ENCODE measurements around the gene RAET1E. TPM values are rescaled to one million over a fixed set of nuclear protein-coding genes. Genes with fewer than 3 reads are reported as not detected.

The RAET1E gene
- total and polyA plus RNA-seq, 2 donors (not counting 1 experiment from before 2014, with no cell fraction given), result not detected

DNA sequence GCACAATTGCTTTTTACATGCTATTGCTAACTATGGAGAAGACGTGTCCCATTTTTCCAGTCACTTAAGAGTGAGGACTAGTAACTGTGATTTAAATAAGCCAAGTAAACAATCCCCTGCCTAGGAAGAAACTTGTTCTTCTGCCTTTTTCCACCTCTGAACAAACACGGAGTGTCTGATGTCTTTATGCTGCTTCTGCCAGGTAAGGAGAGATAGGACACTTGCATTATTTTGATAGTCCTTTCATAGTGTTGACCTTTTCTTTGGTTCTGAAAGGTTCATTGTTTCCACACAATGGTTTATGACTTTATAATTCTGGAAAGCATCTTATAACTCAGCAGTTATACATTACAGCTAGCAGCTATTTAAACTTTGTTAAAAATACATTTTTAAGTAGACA, 42.2 kb downstream of the RAET1E start:
- Histone ChIP-seq H3K9me3 (ENCODE audit: control extremely low read depth in 1 of 3, control insufficient read depth in 2 of 3, insufficient read depth in 1 of 3, low read length in 2 of 3) (peaks cover 0 to 2% (median 0%) of the 10 kb centered on the region in 3 donors), H4K20me1 (ENCODE audit: control insufficient read depth, insufficient read depth, low read length, poor library complexity, severe bottlenecking) (no peaks in the 10 kb centered on the region), H3K27ac (ENCODE audit: low read length in 2 of 2) (no peak overlapping the region), H3K4me1 (ENCODE audit: control insufficient read depth in 2 of 2, insufficient read depth in 2 of 2, low read length in 2 of 2) (peaks cover 18 to 24% of the 10 kb centered on the region in 2 donors), H3K79me2 (ENCODE audit: control insufficient read depth, insufficient read depth, low read length) (no peaks in the 10 kb centered on the region), H3K27me3 (replicated peaks in 1 of 4; ENCODE audit: control extremely low read depth in 1 of 4, control insufficient read depth in 3 of 4, insufficient read depth in 4 of 4, low read length in 3 of 4) (peaks cover 0 to 16% (median 6%) of the 10 kb centered on the region in 4 experiments), H3K4me3 (ENCODE audit: control extremely low read depth in 1 of 5, extremely low read depth in 1 of 5, insufficient read depth in 1 of 5, low read depth in 2 of 5, low read length in 4 of 5) (no peak overlapping the region), H3K4me2 (replicated peaks; ENCODE audit: low read depth, low read length, poor library complexity, severe bottlenecking) (no peak overlapping the region), H3K9ac (ENCODE audit: low read length) (no peak overlapping the region), H2AFZ (ENCODE audit: insufficient read depth, low read depth, low read length, poor library complexity, severe bottlenecking) (no peak overlapping the region), H3K36me3 (replicated peaks in 1 of 2; ENCODE audit: control extremely low read depth in 1 of 2, control insufficient read depth in 1 of 2, extremely low read depth in 1 of 2, insufficient read depth in 2 of 2, low read length in 1 of 2) (no peaks in the 10 kb centered on the region)
- Mint-ChIP-seq H3K27ac (no peak overlapping the region), H3K4me3 (no peak overlapping the region), H3K27me3 (peaks cover 8% of the 10 kb centered on the region), H3K9me3 (ENCODE audit: insufficient read depth) (no peaks in the 10 kb centered on the region), H3K4me1 (peaks cover 27% of the 10 kb centered on the region)
- intact Hi-C loops (cut with micrococcal nuclease), result no loop called here
- ATAC-seq (ENCODE audit: low read depth) (no peak), DNase-seq (no peak)
- CTCF ChIA-PET, result no interaction called here
- POLR2A ChIA-PET, result no interaction called here
- TF ChIP-seq EZH2 (IDR thresholded peaks at IDR 0.05; ENCODE audit: borderline replicate concordance, insufficient read depth, low read depth, low read length, poor library complexity, severe bottlenecking) (no peak), CTCF (IDR thresholded peaks at IDR 0.05) (no peak)
- WGBS (ENCODE audit: insufficient coverage), result no CpG with 5 or more reads among the region's 2 CpGs

- Histone ChIP-seq H3K27me3 (replicated peaks in 1 of 4; ENCODE audit: control extremely low read depth in 1 of 4, control insufficient read depth in 3 of 4, insufficient read depth in 4 of 4, low read length in 3 of 4) (peaks cover 0 to 11% (median 4%) of the 10 kb centered on the region in 4 experiments), H4K20me1 (ENCODE audit: control insufficient read depth, insufficient read depth, low read length, poor library complexity, severe bottlenecking) (no peaks in the 10 kb centered on the region), H3K36me3 (replicated peaks in 1 of 2; ENCODE audit: control extremely low read depth in 1 of 2, control insufficient read depth in 1 of 2, extremely low read depth in 1 of 2, insufficient read depth in 2 of 2, low read length in 1 of 2) (no peaks in the 10 kb centered on the region), H3K9me3 (ENCODE audit: control extremely low read depth in 1 of 3, control insufficient read depth in 2 of 3, insufficient read depth in 1 of 3, low read length in 2 of 3) (peaks cover 0 to 2% (median 0%) of the 10 kb centered on the region in 3 donors), H3K4me1 (ENCODE audit: control insufficient read depth in 2 of 2, insufficient read depth in 2 of 2, low read length in 2 of 2) (peaks cover 18 to 24% of the 10 kb centered on the region in 2 donors), H3K4me2 (replicated peaks; ENCODE audit: low read depth, low read length, poor library complexity, severe bottlenecking) (no peak overlapping the region), H3K4me3 (ENCODE audit: control extremely low read depth in 1 of 5, extremely low read depth in 1 of 5, insufficient read depth in 1 of 5, low read depth in 2 of 5, low read length in 4 of 5) (no peak overlapping the region), H2AFZ (ENCODE audit: insufficient read depth, low read depth, low read length, poor library complexity, severe bottlenecking) (no peak overlapping the region), H3K79me2 (ENCODE audit: control insufficient read depth, insufficient read depth, low read length) (no peaks in the 10 kb centered on the region), H3K9ac (ENCODE audit: low read length) (no peak overlapping the region), H3K27ac (ENCODE audit: low read length in 2 of 2) (no peak overlapping the region)
- H3K27me3 Mint-ChIP-seq, result peaks cover 3% of the 10 kb centered on the region
- H3K4me3 Mint-ChIP-seq, result no peak overlapping the region
- TF ChIP-seq EZH2 (IDR thresholded peaks at IDR 0.05; ENCODE audit: borderline replicate concordance, insufficient read depth, low read depth, low read length, poor library complexity, severe bottlenecking) (no peak), CTCF (IDR thresholded peaks at IDR 0.05) (no peak)
- 100% methylated on average over 2 of the region's 5 CpGs for WGBS (ENCODE audit: insufficient coverage)
- ATAC-seq (ENCODE audit: low read depth), result no peak
- peaks cover 27% of the 10 kb centered on the region for H3K4me1 Mint-ChIP-seq
- POLR2A ChIA-PET, result no interaction called here
- H3K27ac Mint-ChIP-seq, result no peak overlapping the region
- no peak for DNase-seq
- no peaks in the 10 kb centered on the region for H3K9me3 Mint-ChIP-seq (ENCODE audit: insufficient read depth)
- intact Hi-C loops (cut with micrococcal nuclease), result no loop called here
- CTCF ChIA-PET, result no interaction called here
These were observed 42.8 kb downstream of the RAET1E start for GRCh38 chr6:149855040-149855654.

Data from B cell (primary cell).